Measurements from ENCODE around the gene S100B.

Gene S100B

GRCh38 chr21:46557919-46558392 lies 46.9 kb downstream of the S100B start:
- Histone ChIP-seq H3K36me3 (peaks cover 40% of the 10 kb centered on the region), H3K4me3 (ENCODE audit: low read depth, low read length) (no peak overlapping the region), H3K9me3 (no peaks in the 10 kb centered on the region), H3K27me3 (no peaks in the 10 kb centered on the region), H3K4me1 (no peaks in the 10 kb centered on the region)
- no peak for TF ChIP-seq CTCF (IDR thresholded peaks at IDR 0.05; ENCODE audit: low read depth, low read length)
- no peak for DNase-seq

- DNase-seq, result no peak
- Histone ChIP-seq H3K27me3 (no peaks in the 10 kb centered on the region), H3K36me3 (peaks cover 35% of the 10 kb centered on the region)
Measured at GRCh38 chr21:46557469-46557868, 47.4 kb downstream of the S100B start.

GRCh38 chr21:46556802-46557201 lies 48.1 kb downstream of the S100B start:
- TF ChIP-seq CTCF (IDR thresholded peaks at IDR 0.05; ENCODE audit: low read depth, low read length), result no peak
- Histone ChIP-seq H3K4me1 (no peaks in the 10 kb centered on the region), H3K36me3 (peaks cover 29% of the 10 kb centered on the region), H3K9me3 (no peaks in the 10 kb centered on the region), H3K4me3 (ENCODE audit: low read depth, low read length) (no peak overlapping the region), H3K27me3 (no peaks in the 10 kb centered on the region)
- DNase-seq, result no peak

More at GRCh38 chr21:46557469-46557868, 47.4 kb downstream of the S100B start:
- Histone ChIP-seq H3K4me1 (no peaks in the 10 kb centered on the region), H3K9me3 (no peaks in the 10 kb centered on the region), H3K4me3 (ENCODE audit: low read depth, low read length) (no peak overlapping the region)
- TF ChIP-seq CTCF (IDR thresholded peaks at IDR 0.05; ENCODE audit: low read depth, low read length), result no peak

GRCh38 chr21:46555678-46556077 lies 49.2 kb downstream of the S100B start:
- Histone ChIP-seq H3K4me3 (ENCODE audit: low read depth, low read length) (no peak overlapping the region), H3K4me1 (no peaks in the 10 kb centered on the region), H3K9me3 (no peaks in the 10 kb centered on the region), H3K27me3 (no peaks in the 10 kb centered on the region), H3K36me3 (peaks cover 21% of the 10 kb centered on the region)
- no peak for DNase-seq
- no peak for TF ChIP-seq CTCF (IDR thresholded peaks at IDR 0.05; ENCODE audit: low read depth, low read length)

- Histone ChIP-seq H3K9me3 (no peaks in the 10 kb centered on the region), H3K27me3 (no peaks in the 10 kb centered on the region), H3K4me1 (no peaks in the 10 kb centered on the region), H3K36me3 (peaks cover 25% of the 10 kb centered on the region), H3K4me3 (ENCODE audit: low read depth, low read length) (no peak overlapping the region)
- TF ChIP-seq CTCF (IDR thresholded peaks at IDR 0.05; ENCODE audit: low read depth, low read length), result no peak
- no peak for DNase-seq
Measured at GRCh38 chr21:46555225-46555617, 49.7 kb downstream of the S100B start.

- no peaks in the 10 kb centered on the region for H3K9me3 ChIP-seq
- DNase-seq, result no peak
- no peaks in the 10 kb centered on the region for H3K4me1 ChIP-seq
- H3K36me3 ChIP-seq, result peaks cover 27% of the 10 kb centered on the region
- H3K27me3 ChIP-seq, result no peaks in the 10 kb centered on the region
- H3K4me3 ChIP-seq (ENCODE audit: low read depth, low read length), result no peak overlapping the region
- no peak for TF ChIP-seq CTCF (IDR thresholded peaks at IDR 0.05; ENCODE audit: low read depth, low read length)
Measured at GRCh38 chr21:46554431-46555224, 50.3 kb downstream of the S100B start.
